ENCODE results near the gene LTB. TPM values are rescaled to one million over a fixed set of nuclear protein-coding genes. Genes with fewer than 3 reads are reported as not detected.

LTB gene
- total and polyA plus RNA-seq, 9 of the 15 experiments (the other 6 are each of a cell fraction or from before 2014, with no cell fraction given): 0.07 to 0.51 TPM; not detected in 7

GRCh38 chr6:31619805-31620585 is 37.8 kb upstream of the LTB start (continued):
- TF ChIP-seq TRIM25 (IDR thresholded peaks at IDR 0.05; ENCODE audit: borderline replicate concordance): no peak
- peak; percentile 76; the same call in 1 of the 2 replicates for TF ChIP-seq HIVEP1 (CRISPR knock-in tag; IDR thresholded peaks at IDR 0.05)
- no peak for TF ChIP-seq ZNF282 (CRISPR knock-in tag; IDR thresholded peaks at IDR 0.05)
- TF ChIP-seq SLC30A9 (CRISPR knock-in tag; IDR thresholded peaks at IDR 0.05): no peak
- TF ChIP-seq POU5F1 (IDR thresholded peaks at IDR 0.05; ENCODE audit: borderline replicate concordance, low read depth, low read length, partially characterized antibody): no peak
- TF ChIP-seq ARHGAP35 (IDR thresholded peaks at IDR 0.05; ENCODE audit: partially characterized antibody): no peak
- no peak for TF ChIP-seq SFPQ (IDR thresholded peaks at IDR 0.05; ENCODE audit: low read depth, low read length)
- TF ChIP-seq HNRNPH1 (optimal IDR thresholded peaks at IDR 0.05; ENCODE audit: low read depth, low read length): no peak
- TF ChIP-seq ZNF175 (CRISPR knock-in tag; IDR thresholded peaks at IDR 0.05; ENCODE audit: low read depth): no peak; the same call in 1 of the 2 replicates
- peak; percentile 87 for TF ChIP-seq PHF20 (IDR thresholded peaks at IDR 0.05; ENCODE audit: partially characterized antibody)
- TF ChIP-seq, protein P1, sequence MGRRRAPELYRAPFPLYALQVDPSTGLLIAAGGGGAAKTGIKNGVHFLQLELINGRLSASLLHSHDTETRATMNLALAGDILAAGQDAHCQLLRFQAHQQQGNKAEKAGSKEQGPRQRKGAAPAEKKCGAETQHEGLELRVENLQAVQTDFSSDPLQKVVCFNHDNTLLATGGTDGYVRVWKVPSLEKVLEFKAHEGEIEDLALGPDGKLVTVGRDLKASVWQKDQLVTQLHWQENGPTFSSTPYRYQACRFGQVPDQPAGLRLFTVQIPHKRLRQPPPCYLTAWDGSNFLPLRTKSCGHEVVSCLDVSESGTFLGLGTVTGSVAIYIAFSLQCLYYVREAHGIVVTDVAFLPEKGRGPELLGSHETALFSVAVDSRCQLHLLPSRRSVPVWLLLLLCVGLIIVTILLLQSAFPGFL (CRISPR knock-in tag; IDR thresholded peaks at IDR 0.05): no peak
- TF ChIP-seq JUNB (CRISPR knock-in tag; conservative IDR thresholded peaks at IDR 0.05): peak; percentile 92
- TF ChIP-seq TFAM (CRISPR knock-in tag; conservative IDR thresholded peaks at IDR 0.05): no peak
- peak; percentile 75; the same call in 1 of the 2 replicates for TF ChIP-seq ZNF830 (CRISPR knock-in tag; IDR thresholded peaks at IDR 0.05)
- no peak for TF ChIP-seq SMAD2 (IDR thresholded peaks at IDR 0.05; ENCODE audit: low read depth, low read length)
- TF ChIP-seq, protein P2, sequence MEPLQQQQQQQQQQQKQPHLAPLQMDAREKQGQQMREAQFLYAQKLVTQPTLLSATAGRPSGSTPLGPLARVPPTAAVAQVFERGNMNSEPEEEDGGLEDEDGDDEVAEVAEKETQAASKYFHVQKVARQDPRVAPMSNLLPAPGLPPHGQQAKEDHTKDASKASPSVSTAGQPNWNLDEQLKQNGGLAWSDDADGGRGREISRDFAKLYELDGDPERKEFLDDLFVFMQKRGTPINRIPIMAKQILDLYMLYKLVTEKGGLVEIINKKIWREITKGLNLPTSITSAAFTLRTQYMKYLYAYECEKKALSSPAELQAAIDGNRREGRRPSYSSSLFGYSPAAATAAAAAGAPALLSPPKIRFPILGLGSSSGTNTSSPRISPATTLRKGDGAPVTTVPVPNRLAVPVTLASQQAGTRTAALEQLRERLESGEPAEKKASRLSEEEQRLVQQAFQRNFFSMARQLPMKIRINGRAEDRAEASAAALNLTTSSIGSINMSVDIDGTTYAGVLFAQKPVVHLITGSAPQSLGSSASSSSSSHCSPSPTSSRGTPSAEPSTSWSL (CRISPR knock-in tag; IDR thresholded peaks at IDR 0.05; ENCODE audit: borderline replicate concordance): 0 out of 2 replicates have a peak, but pooled peaks have one; percentile 51
- TF ChIP-seq, protein P3, sequence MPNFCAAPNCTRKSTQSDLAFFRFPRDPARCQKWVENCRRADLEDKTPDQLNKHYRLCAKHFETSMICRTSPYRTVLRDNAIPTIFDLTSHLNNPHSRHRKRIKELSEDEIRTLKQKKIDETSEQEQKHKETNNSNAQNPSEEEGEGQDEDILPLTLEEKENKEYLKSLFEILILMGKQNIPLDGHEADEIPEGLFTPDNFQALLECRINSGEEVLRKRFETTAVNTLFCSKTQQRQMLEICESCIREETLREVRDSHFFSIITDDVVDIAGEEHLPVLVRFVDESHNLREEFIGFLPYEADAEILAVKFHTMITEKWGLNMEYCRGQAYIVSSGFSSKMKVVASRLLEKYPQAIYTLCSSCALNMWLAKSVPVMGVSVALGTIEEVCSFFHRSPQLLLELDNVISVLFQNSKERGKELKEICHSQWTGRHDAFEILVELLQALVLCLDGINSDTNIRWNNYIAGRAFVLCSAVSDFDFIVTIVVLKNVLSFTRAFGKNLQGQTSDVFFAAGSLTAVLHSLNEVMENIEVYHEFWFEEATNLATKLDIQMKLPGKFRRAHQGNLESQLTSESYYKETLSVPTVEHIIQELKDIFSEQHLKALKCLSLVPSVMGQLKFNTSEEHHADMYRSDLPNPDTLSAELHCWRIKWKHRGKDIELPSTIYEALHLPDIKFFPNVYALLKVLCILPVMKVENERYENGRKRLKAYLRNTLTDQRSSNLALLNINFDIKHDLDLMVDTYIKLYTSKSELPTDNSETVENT (CRISPR knock-in tag; IDR thresholded peaks at IDR 0.05): peak; percentile 96
- TF ChIP-seq CEBPB (tag; IDR thresholded peaks at IDR 0.05): peak; percentile 89
- TF ChIP-seq STAG1 (CRISPR knock-in tag; IDR thresholded peaks at IDR 0.05; ENCODE audit: borderline replicate concordance): no peak

All from K562 (cell line).